Right ventricle myocardium inferior (tissue), 1 donor: ENCODE data around the gene OGG1. TPM values are rescaled to one million over a fixed set of nuclear protein-coding genes. Genes with fewer than 3 reads are reported as not detected.

Experiments
- ATAC-seq: fragments of 200-7000 bp; cut with Tn5 transposase; one replicate; pipeline ENCODE4 v1.9.1; 2020; ENCODE audit warnings: mild to moderate bottlenecking, moderate library complexity
- DNase-seq: peaks from one replicate; pipeline ENCODE4 v3.0.0; 2021; ENCODE audit errors: missing footprints
- intact Hi-C: fragments of 100-400 bp; cut with DNase I; formaldehyde crosslinking; loops from one replicate; pipeline ENCODE4 v1.11.0; 2022
- total RNA-seq: library from RNA; stranded (reverse); fragmentation: NEBNext Ultra II Directional; extraction: Animal tissue kit (Norgen Biotek cat#: 25700); gene quantifications from one replicate; pipeline ENCODE4 v1.2.1, GENCODE V29; 2021
- donor health status: DM: no; HTN: yes; CAD: no; lungs with severe emphysema.

Gene OGG1
- total RNA-seq, 1 donor from 2014 or later: 10.5 TPM

- peak; percentile 58 for ATAC-seq
- intact Hi-C loops: no loop called here
Measured at GRCh38 chr3:9779721-9780457, 30.1 kb downstream of the OGG1 start.

GRCh38 chr3:9780458-9780812, 30.7 kb downstream of the OGG1 start:
- intact Hi-C loops: no loop called here
- DNase-seq (no peak), ATAC-seq (no peak)

More at GRCh38 chr3:9779721-9780457, 30.1 kb downstream of the OGG1 start:
- DNase-seq: no peak

- ATAC-seq (no peak), DNase-seq (no peak)
- intact Hi-C loops: no loop called here
Measured at GRCh38 chr3:9780910-9781309, 31.2 kb downstream of the OGG1 start.

- intact Hi-C loops: no loop called here
- ATAC-seq: no peak
Measured at GRCh38 chr3:9781551-9781950, 31.8 kb downstream of the OGG1 start.

GRCh38 chr3:9781978-9782603, 32.3 kb downstream of the OGG1 start:
- intact Hi-C loops: no loop called here
- DNase-seq (no peak), ATAC-seq (no peak)

More at GRCh38 chr3:9781551-9781950, 31.8 kb downstream of the OGG1 start:
- DNase-seq: no peak

GRCh38 chr3:9782770-9783169, 33.0 kb downstream of the OGG1 start:
- intact Hi-C loops: no loop called here
- no peak for ATAC-seq

GRCh38 chr3:9783954-9784353, 34.2 kb downstream of the OGG1 start:
- DNase-seq (peak; percentile 55), ATAC-seq (no peak)
- intact Hi-C loops: no loop called here

More at GRCh38 chr3:9782770-9783169, 33.0 kb downstream of the OGG1 start:
- no peak for DNase-seq

- no peak for ATAC-seq
- DNase-seq: no peak
- intact Hi-C loops: no loop called here
Measured at GRCh38 chr3:9784965-9785364, 35.2 kb downstream of the OGG1 start.

GRCh38 chr3:9785602-9786001, 35.9 kb downstream of the OGG1 start:
- intact Hi-C loops: no loop called here
- no peak for ATAC-seq
- no peak for DNase-seq

- no peak for ATAC-seq
- DNase-seq: no peak
- intact Hi-C loops: no loop called here
Measured at GRCh38 chr3:9786209-9786739, 36.5 kb downstream of the OGG1 start.

- ATAC-seq (no peak), DNase-seq (peak; percentile 50)
- intact Hi-C loops: no loop called here
Measured at GRCh38 chr3:9786825-9787669, 37.3 kb downstream of the OGG1 start.

GRCh38 chr3:9787714-9788113, 38.0 kb downstream of the OGG1 start:
- no peak for ATAC-seq
- intact Hi-C loops: no loop called here

GRCh38 chr3:9791127-9791526, 41.4 kb downstream of the OGG1 start:
- no peak for ATAC-seq
- intact Hi-C loops: loop anchor here (5.0 kb wide), 1 partner anchor 139 kb away; no protein-coding TSS in a partner anchor
- DNase-seq: no peak

More at GRCh38 chr3:9787714-9788113, 38.0 kb downstream of the OGG1 start:
- DNase-seq: no peak

GRCh38 chr3:9791790-9792404, 42.1 kb downstream of the OGG1 start:
- no peak for ATAC-seq
- intact Hi-C loops: loop anchor here (2.0 to 5.0 kb wide), 2 partner anchors 43 to 140 kb away; partner anchors contain the start of gene OGG1

GRCh38 chr3:9792405-9793160, 42.8 kb downstream of the OGG1 start, which contains the start of the genes ARPC4 and TADA3:
ARPC4 (plus strand) TSS chr3:9793082; CDS start chr3:9793122, 40 bp downstream.
TADA3 (minus strand) TSS chr3:9792473; CDS start chr3:9791466, 1,007 bp downstream.
- intact Hi-C loops: loop anchor here (2.0 to 5.0 kb wide), 2 partner anchors 44 to 140 kb away; partner anchors contain the start of gene OGG1
- ATAC-seq (peak; percentile 95), DNase-seq (peak; percentile 98)

More at GRCh38 chr3:9791790-9792404, 42.1 kb downstream of the OGG1 start:
- no peak for DNase-seq

GRCh38 chr3:9793161-9793781, 43.5 kb downstream of the OGG1 start:
- no peak for DNase-seq

GRCh38 chr3:9794400-9794799, 44.6 kb downstream of the OGG1 start:
- ATAC-seq: no peak
- no peak for DNase-seq
- intact Hi-C loops: loop anchor here (5.0 kb wide), 1 partner anchor 142 kb away; no protein-coding TSS in a partner anchor

More at GRCh38 chr3:9793161-9793781, 43.5 kb downstream of the OGG1 start:
- intact Hi-C loops: loop anchor here (2.0 to 5.0 kb wide), 2 partner anchors 44 to 141 kb away; partner anchors contain the start of gene OGG1
- peak; percentile 2 for ATAC-seq
